AG04450 (cell line): Measurements from ENCODE around the gene CFAP119. TPM values are rescaled to one million over a fixed set of nuclear protein-coding genes. Genes with fewer than 3 reads are reported as not detected.

Source experiments
- CTCF ChIA-PET: fragments of 300-600, 350-600 bp; formaldehyde crosslinking; extraction: SDS; loops from one replicate; lab custom pipeline; 2022; ENCODE audit warnings: antibody characterized with exemption, inconsistent platforms; lab: Charles Lee
- POLR2A ChIA-PET: fragments of 350-600 bp; formaldehyde crosslinking; extraction: SDS; loops from one replicate; lab custom pipeline; 2021; ENCODE audit warnings: antibody characterized with exemption, inconsistent platforms; lab: Yijun Ruan, JAX
- DNase-seq: peaks from one replicate; pipeline ENCODE4 v3.0.0-alpha.2; 2011; ENCODE audit warnings: low read depth, low spot score
- H3K27ac ChIP-seq: one replicate; pipeline ENCODE4 v1.5.1; 2012; ENCODE audit warnings: low read depth, low read length, control low read depth
- H3K27me3 ChIP-seq: one replicate; pipeline ENCODE4 v1.6.0; 2012; ENCODE audit warnings: low read length; ENCODE audit not compliant: control insufficient read depth, insufficient read depth
- H3K4me3 ChIP-seq: 2 replicates; pipeline ENCODE4 v1.5.1; 2011; ENCODE audit warnings: mild to moderate bottlenecking, low read depth, low read length, control low read depth
- H3K9me3 ChIP-seq: 2 replicates; pipeline ENCODE4 v1.5.1; 2012; ENCODE audit warnings: low read length; ENCODE audit not compliant: control insufficient read depth, insufficient read depth
- polyA plus RNA-seq: library from polyadenylated mRNA; depleted of rRNA; stranded (reverse); fragments of >200 nt; gene quantifications from 2 replicates; pipeline ENCODE4 v1.2.3, GENCODE V29; 2011
- TF ChIP-seq, protein P1 (sequence below): IDR thresholded peaks from 2 replicates; pipeline ENCODE4 v1.5.1; 2011; ENCODE audit warnings: low read depth, low read length, control low read depth, inconsistent platforms

Gene CFAP119
- polyA plus RNA-seq, 1 experiment = 3.1 TPM

DNA sequence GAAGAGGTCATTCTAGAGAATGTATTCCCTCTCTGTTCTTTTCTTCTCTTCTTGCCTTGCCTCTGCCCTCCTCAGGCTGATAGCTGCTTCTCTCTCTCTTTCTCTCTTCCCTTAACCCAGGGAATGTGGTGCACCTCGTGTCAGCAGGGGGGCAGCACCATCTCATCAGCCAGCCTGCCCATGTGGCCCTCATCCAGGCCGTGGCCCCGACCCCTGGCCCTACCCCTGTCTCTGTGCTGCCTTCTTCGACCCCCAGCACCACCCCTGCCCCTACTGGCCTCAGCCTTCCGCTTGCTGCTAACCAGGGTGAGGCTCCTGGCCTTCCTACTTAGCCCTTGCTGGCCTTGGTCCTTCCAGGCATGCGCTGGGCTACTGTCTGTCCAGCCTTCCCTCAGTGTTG is 39.4 kb downstream of the CFAP119 start:
- TF ChIP-seq, protein P1, sequence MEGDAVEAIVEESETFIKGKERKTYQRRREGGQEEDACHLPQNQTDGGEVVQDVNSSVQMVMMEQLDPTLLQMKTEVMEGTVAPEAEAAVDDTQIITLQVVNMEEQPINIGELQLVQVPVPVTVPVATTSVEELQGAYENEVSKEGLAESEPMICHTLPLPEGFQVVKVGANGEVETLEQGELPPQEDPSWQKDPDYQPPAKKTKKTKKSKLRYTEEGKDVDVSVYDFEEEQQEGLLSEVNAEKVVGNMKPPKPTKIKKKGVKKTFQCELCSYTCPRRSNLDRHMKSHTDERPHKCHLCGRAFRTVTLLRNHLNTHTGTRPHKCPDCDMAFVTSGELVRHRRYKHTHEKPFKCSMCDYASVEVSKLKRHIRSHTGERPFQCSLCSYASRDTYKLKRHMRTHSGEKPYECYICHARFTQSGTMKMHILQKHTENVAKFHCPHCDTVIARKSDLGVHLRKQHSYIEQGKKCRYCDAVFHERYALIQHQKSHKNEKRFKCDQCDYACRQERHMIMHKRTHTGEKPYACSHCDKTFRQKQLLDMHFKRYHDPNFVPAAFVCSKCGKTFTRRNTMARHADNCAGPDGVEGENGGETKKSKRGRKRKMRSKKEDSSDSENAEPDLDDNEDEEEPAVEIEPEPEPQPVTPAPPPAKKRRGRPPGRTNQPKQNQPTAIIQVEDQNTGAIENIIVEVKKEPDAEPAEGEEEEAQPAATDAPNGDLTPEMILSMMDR = no peak
- ChIA-PET POLR2A (no interaction called here), CTCF (interaction anchor here (1.4 kb wide), 1 partner anchor 25 kb away, joined by 3 read pairs; no protein-coding TSS in a partner anchor)
- H3K9me3 ChIP-seq = no peaks in the 10 kb centered on the region
- no peak overlapping the region for H3K4me3 ChIP-seq
- DNase-seq = no peak
- H3K27me3 ChIP-seq = no peaks in the 10 kb centered on the region
- no peak overlapping the region for H3K27ac ChIP-seq

DNA sequence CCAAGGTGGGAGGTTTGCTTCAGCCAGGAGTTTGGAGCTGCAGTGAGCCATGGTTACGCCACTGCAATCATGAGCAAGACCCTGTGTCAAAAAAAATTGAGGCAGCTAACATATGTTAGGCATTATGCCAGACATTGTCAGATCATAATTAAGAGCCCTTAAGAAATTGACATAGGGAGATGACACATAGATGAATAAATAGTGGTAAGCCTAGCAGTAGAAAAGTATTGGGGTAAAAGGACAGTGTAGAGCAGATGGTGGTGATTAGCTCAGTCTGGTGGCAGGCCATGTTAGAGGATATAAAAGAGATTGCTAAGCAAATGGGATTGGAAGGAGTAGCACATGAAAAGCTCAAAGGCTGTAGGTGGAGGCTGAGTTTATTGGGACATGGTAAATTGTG is 40.3 kb downstream of the CFAP119 start:
- Histone ChIP-seq H3K27me3 (no peaks in the 10 kb centered on the region), H3K9me3 (no peaks in the 10 kb centered on the region), H3K27ac (no peak overlapping the region), H3K4me3 (no peak overlapping the region)
- TF ChIP-seq, protein P1 = no peak
- ChIA-PET POLR2A (interaction anchor here (1.2 kb wide), 1 partner anchor 13 kb away, joined by 3 read pairs; no protein-coding TSS in a partner anchor), CTCF (interaction anchor here (1.4 kb wide), 1 partner anchor 26 kb away, joined by 3 read pairs; no protein-coding TSS in a partner anchor)
- DNase-seq = no peak

DNA sequence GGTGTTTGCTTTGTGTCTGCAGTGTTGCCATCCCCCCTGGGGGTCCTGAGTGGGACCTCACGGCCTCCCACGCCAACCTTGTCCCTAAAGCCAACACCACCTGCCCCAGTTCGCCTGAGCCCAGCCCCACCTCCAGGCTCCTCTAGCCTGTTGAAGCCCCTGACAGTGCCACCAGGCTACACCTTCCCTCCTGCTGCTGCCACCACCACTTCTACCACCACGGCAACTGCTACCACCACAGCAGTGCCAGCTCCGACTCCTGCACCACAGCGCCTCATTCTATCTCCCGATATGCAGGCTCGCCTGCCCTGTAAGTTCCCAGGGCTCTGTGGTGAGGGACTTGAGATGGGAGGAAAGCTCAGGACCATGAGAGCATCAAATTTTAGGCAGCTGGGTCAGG is 40.7 kb downstream of the CFAP119 start:
- ChIA-PET POLR2A (interaction anchor here (1.2 kb wide), 1 partner anchor 13 kb away, joined by 3 read pairs; no protein-coding TSS in a partner anchor), CTCF (no interaction called here)
- Histone ChIP-seq H3K27me3 (no peaks in the 10 kb centered on the region), H3K4me3 (no peak overlapping the region), H3K9me3 (no peaks in the 10 kb centered on the region), H3K27ac (no peak overlapping the region)
- no peak for DNase-seq
- TF ChIP-seq, protein P1 = no peak

DNA sequence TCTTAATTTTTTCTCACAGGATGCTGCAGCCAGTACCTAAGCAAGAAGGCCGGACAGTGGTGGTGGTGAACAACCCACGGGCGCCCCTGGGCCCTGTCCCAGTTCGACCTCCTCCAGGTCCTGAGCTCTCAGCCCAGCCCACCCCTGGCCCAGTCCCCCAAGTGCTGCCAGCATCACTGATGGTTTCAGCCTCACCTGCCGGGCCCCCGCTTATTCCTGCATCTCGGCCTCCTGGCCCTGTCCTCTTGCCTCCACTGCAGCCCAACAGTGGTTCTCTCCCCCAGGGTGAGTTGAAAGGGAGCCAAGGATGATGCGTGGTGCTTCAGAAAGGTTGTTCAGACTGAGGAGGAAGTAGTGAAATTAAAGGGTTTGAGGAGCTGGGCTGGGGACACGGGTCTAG is 41.2 kb downstream of the CFAP119 start:
- Histone ChIP-seq H3K27me3 (no peaks in the 10 kb centered on the region), H3K27ac (no peak overlapping the region), H3K9me3 (no peaks in the 10 kb centered on the region), H3K4me3 (no peak overlapping the region)
- DNase-seq = no peak
- ChIA-PET CTCF (no interaction called here), POLR2A (interaction anchor here (1.2 to 1.3 kb wide), 2 partner anchors 14 to 27 kb away, joined by 3 read pairs; no protein-coding TSS in a partner anchor)
- TF ChIP-seq, protein P1 = no peak

DNA sequence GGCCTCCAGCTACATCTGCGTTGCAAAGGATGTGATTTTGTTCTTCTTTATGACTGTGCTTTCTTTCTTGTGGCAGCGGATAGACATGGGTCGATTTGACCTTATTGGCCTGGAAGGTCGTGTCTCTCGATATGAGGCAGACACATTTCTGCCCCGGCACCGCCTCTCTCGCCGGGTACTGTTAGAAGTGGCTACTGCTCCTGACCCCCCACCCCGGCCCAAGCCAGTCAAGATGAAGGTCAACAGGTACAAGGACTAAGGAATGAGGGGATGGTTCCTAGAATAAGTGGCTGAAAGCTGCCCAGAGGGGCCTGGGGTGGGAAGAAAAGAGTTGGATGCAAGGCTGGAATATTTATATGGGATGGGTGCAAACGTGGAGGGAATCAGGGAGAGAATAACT is 41.8 kb downstream of the CFAP119 start:
- H3K4me3 ChIP-seq = no peak overlapping the region
- CTCF ChIA-PET = no interaction called here
- TF ChIP-seq, protein P1 = no peak
- POLR2A ChIA-PET = interaction anchor here (0.6 to 1.3 kb wide), 2 partner anchors 27 to 42 kb away, joined by 3 read pairs; partner anchors contain the start of gene CFAP119
- DNase-seq = no peak
- no peaks in the 10 kb centered on the region for H3K27me3 ChIP-seq
- H3K9me3 ChIP-seq = no peaks in the 10 kb centered on the region
- no peak overlapping the region for H3K27ac ChIP-seq
